ENCODE results near the gene RSL1D1.
A peak's percentile ranks its signal among the peaks of the same experiment; 100 is the strongest.

DNA sequence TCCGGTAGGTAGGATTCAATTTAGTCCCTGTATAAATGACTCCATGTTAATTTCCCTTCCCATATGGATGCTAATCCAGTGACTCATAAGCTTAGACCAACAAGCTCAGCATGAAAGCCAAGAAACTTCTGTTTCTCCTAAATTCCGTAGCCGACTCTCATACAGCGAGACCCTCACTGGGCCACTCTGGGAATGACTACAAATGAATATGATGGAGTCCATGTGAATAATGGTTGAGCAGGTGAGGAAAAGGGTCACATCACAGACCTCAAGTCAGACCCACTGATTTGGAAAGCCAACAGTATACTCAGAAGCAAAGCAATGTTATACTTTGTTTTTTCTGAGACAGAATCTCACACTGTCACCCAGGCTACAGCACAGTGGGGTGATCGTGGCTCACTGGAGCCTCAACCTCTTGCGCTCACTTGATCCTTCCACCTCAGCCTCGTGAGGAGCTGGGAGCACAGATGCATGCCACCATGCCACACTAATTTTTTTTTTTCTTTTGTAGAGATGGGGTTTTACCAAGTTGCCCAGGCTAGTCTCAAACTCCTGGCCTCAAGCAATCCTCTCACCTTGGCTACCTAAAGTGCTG is 14.6 kb downstream of the RSL1D1 start:
- no peak for TF ChIP-seq CTCF (IDR thresholded peaks at IDR 0.05 in 2 of 3, conservative IDR thresholded peaks at IDR 0.05 in 1 of 3; ENCODE audit: control insufficient read depth in 2 of 3, extremely low read depth in 1 of 3, insufficient read depth in 1 of 3, low read depth in 3 of 3, low read length in 3 of 3)
- TF ChIP-seq CREB1 (IDR thresholded peaks at IDR 0.05; ENCODE audit: low read depth), result no peak
- TF ChIP-seq CHD2 (IDR thresholded peaks at IDR 0.05; ENCODE audit: borderline replicate concordance, low read depth, low read length), result no peak
- TF ChIP-seq POLR2A (IDR thresholded peaks at IDR 0.05; ENCODE audit: low read depth, low read length), result peak; percentile 55; the same call in 1 of the 2 replicates
- no peak for TF ChIP-seq HDAC6 (IDR thresholded peaks at IDR 0.05; ENCODE audit: unreplicated experiment)
- TF ChIP-seq MAX (IDR thresholded peaks at IDR 0.05; ENCODE audit: low read depth, low read length), result no peak
- no peak for TF ChIP-seq SP1 (IDR thresholded peaks at IDR 0.05; ENCODE audit: low read depth, low read length)
- TF ChIP-seq GABPA (IDR thresholded peaks at IDR 0.05; ENCODE audit: low read depth), result no peak
- no peak for TF ChIP-seq ZZZ3 (IDR thresholded peaks at IDR 0.05; ENCODE audit: control insufficient read depth, insufficient read length, low read depth)
- TF ChIP-seq ZNF24 (IDR thresholded peaks at IDR 0.05), result no peak
- no peak for TF ChIP-seq BMI1 (IDR thresholded peaks at IDR 0.05; ENCODE audit: borderline replicate concordance)

All from GM12878 (cell line).